Kidney (tissue), 14 donors: ENCODE results near the gene XPO6. TPM values are rescaled to one million over a fixed set of nuclear protein-coding genes. Genes with fewer than 3 reads are reported as not detected.

Experiments
- DNase-seq, 5 donors: peaks; one replicate each; pipeline ENCODE4 v3.0.0-alpha.2; 2013 to 2020
- FAIRE-seq: peaks from 2 replicates; lab custom pipeline; 2012; peaks lifted over from hg19 to GRCh38; lab: Jason Lieb, UNC
- H3K27ac ChIP-seq, 2 donors: one replicate each; pipeline ENCODE4 v1.7.0; 2013; ENCODE audit warnings: low read depth in 2 of 2, low read length in 2 of 2, inconsistent platforms in 1 of 2
- H3K27me3 ChIP-seq: one replicate; pipeline ENCODE4 v1.7.1; 2013; ENCODE audit warnings: low read length, inconsistent platforms; ENCODE audit not compliant: control insufficient read depth, insufficient read depth
- H3K36me3 ChIP-seq, 3 donors: one replicate each; pipeline versions ENCODE4 v1.7.0 to v1.7.1; 2013; ENCODE audit warnings: low read length in 3 of 3, control low read depth in 1 of 3, inconsistent platforms in 1 of 3; ENCODE audit not compliant: insufficient read depth in 3 of 3, control insufficient read depth in 2 of 3
- H3K4me1 ChIP-seq, 3 donors: one replicate each; pipeline versions ENCODE4 v1.7.0 to v1.7.1; 2013; ENCODE audit warnings: low read length in 3 of 3, inconsistent platforms in 1 of 3, low read depth in 1 of 3; ENCODE audit not compliant: control insufficient read depth in 2 of 3, insufficient read depth in 2 of 3
- H3K4me3 ChIP-seq, 3 donors: one replicate each; pipeline versions ENCODE4 v1.7.0 to v1.8.1; 2013; ENCODE audit warnings: low read length in 3 of 3, control low read depth in 1 of 3, inconsistent platforms in 1 of 3
- H3K9ac ChIP-seq, 3 donors: one replicate each; pipeline versions ENCODE4 v1.7.0 to v1.7.1; 2013; ENCODE audit warnings: low read length in 3 of 3, control low read depth in 1 of 3, inconsistent platforms in 1 of 3
- H3K9me3 ChIP-seq, 3 donors: one replicate each; pipeline versions ENCODE4 v1.7.0 to v1.7.1; 2013; ENCODE audit warnings: low read length in 3 of 3, control low read depth in 1 of 3, inconsistent platforms in 1 of 3; ENCODE audit not compliant: control insufficient read depth in 2 of 3, insufficient read depth in 1 of 3
- CTCF ChIP-seq: IDR thresholded peaks from 3 replicates; pipeline ENCODE4 v1.5.1; 2012; ENCODE audit warnings: mild to moderate bottlenecking, moderate library complexity, borderline replicate concordance; ENCODE audit not compliant: insufficient read depth; ENCODE audit errors: extremely low read depth
- intact Hi-C: fragments of 100-400 bp; cut with DNase I; formaldehyde crosslinking; loops from one replicate; pipeline ENCODE4 v1.11.1; 2022
- polyA plus RNA-seq: library from polyadenylated mRNA; stranded (reverse); fragments of 350-450 nt; fragmentation: Illumina TruSeq; extraction: RNeasy Lipid Tissue Mini Kit (QIAGEN cat#74804); gene quantifications from one replicate; pipeline ENCODE4 v1.2.3, GENCODE V29; 2014; ENCODE audit warnings: low read depth, low replicate concordance; ENCODE audit not compliant: insufficient read depth
- total RNA-seq: library from RNA; stranded (reverse); fragmentation: NEBNext Ultra II Directional; extraction: Animal tissue kit (Norgen Biotek cat#: 25700); gene quantifications from one replicate; pipeline ENCODE4 v1.2.1, GENCODE V29; 2021
- donor health status: control.
- donor health status: control.
- donor health status: control.
- donor health status: control.
- donor health status: control.
- donor health status: DM: yes; HTN: yes; CAD: no.
- donor health status: Normal renal cell carcinoma (clear cell type).

Gene XPO6
- total and polyA plus RNA-seq, 2 donors from 2014 or later = 57.2 to 98.8 TPM

GRCh38 chr16:28181515-28181914 is 30.2 kb downstream of the XPO6 start:
- H3K36me3 ChIP-seq = peaks cover 0 to 2% (median 0%) of the 10 kb centered on the region in 3 donors

GRCh38 chr16:28180655-28181460 is 30.9 kb downstream of the XPO6 start:
- H3K36me3 ChIP-seq = peaks cover under 1 to 4% (median 2%) of the 10 kb centered on the region in 3 donors
- peak overlapping the region in 1 of 2 donors; percentile 0 for H3K27ac ChIP-seq
- H3K4me1 ChIP-seq = peaks cover 0 to 11% (median 7%) of the 10 kb centered on the region in 3 donors
- DNase-seq = no peak
- no peak overlapping the region for H3K9ac ChIP-seq
- FAIRE-seq = no peak
- no peaks in the 10 kb centered on the region for H3K27me3 ChIP-seq
- H3K9me3 ChIP-seq = no peaks in the 10 kb centered on the region
- intact Hi-C loops = no loop called here
- H3K4me3 ChIP-seq = no peak overlapping the region
- no peak for TF ChIP-seq CTCF

More at GRCh38 chr16:28181515-28181914, 30.2 kb downstream of the XPO6 start:
- DNase-seq = no peak
- no peak overlapping the region for H3K4me3 ChIP-seq
- no peak for TF ChIP-seq CTCF
- H3K9me3 ChIP-seq = no peaks in the 10 kb centered on the region
- no peak overlapping the region for H3K9ac ChIP-seq
- FAIRE-seq = no peak
- no peaks in the 10 kb centered on the region for H3K27me3 ChIP-seq
- H3K4me1 ChIP-seq = peaks cover 0 to 11% (median 7%) of the 10 kb centered on the region in 3 donors
- intact Hi-C loops = no loop called here
- peak overlapping the region; percentile 61 for H3K27ac ChIP-seq

GRCh38 chr16:28179354-28179753 is 32.4 kb downstream of the XPO6 start:
- FAIRE-seq = no peak
- no peak for TF ChIP-seq CTCF
- intact Hi-C loops = no loop called here

More at GRCh38 chr16:28179354-28179753, 32.4 kb downstream of the XPO6 start:
- H3K4me1 ChIP-seq = peaks cover 0 to 11% (median 7%) of the 10 kb centered on the region in 3 donors
- H3K4me3 ChIP-seq = no peak overlapping the region
- no peaks in the 10 kb centered on the region for H3K27me3 ChIP-seq
- no peak overlapping the region for H3K27ac ChIP-seq
- H3K9me3 ChIP-seq = no peaks in the 10 kb centered on the region
- DNase-seq = no peak
- peaks cover 2 to 11% (median 6%) of the 10 kb centered on the region in 3 donors for H3K36me3 ChIP-seq
- H3K9ac ChIP-seq = no peak overlapping the region
